Measurements from ENCODE around the gene APLP1.
A peak's percentile ranks its signal among the peaks of the same experiment; 100 is the strongest.

APLP1 gene

DNA sequence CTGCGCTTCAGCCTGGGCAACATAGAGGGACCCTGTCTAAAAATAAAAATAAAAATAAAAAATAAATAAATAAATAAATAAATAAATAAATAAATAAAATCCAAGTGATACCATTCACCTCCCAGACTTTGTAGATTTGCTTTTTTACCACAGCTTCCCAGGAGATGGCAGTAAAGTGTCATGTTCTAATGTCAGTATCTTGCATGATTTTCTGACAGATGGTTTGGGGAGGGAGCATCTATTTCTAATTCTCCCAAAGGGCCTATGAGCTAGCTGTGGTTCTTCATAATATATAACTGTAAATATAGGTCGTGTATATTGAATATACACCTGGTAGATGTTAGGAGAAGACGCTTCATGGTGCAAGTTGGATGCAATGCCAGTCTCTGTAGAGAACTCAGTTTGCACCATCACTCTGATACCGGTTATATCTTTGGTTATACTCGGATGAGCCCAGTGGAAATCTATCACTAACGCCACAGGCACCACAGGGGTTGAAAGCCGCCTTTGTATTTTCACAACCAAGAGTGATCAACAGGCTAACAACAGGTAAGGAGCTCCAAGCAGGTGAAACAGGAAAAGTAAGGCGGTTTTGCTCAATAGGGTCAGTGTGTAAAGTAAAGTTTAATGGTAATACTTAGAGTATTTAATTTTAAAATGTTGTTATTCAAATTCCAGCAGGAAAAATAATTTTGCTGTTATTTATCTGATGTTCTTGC is 13.9 kb downstream of the APLP1 start:
- Histone ChIP-seq H3K4me3 (ENCODE audit: control insufficient read depth in 1 of 7, extremely low read depth in 1 of 7, insufficient read depth in 4 of 7, low read depth in 2 of 7, low read length in 6 of 7) (no peak overlapping the region), H3K27ac (ENCODE audit: insufficient read depth in 1 of 2, low read depth in 1 of 2, low read length in 2 of 2, poor library complexity in 1 of 2, severe bottlenecking in 2 of 2) (no peak overlapping the region), H3K9me3 (ENCODE audit: control extremely low read depth in 1 of 5, control insufficient read depth in 4 of 5, insufficient read depth in 2 of 5, low read depth in 1 of 5, low read length in 4 of 5) (no peaks in the 10 kb centered on the region), H3K36me3 (ENCODE audit: control insufficient read depth in 4 of 4, insufficient read depth in 4 of 4, low read length in 3 of 4) (peaks cover 0 to 6% (median 2%) of the 10 kb centered on the region in 4 experiments), H3K27me3 (replicated peaks in 2 of 5; ENCODE audit: control insufficient read depth in 4 of 5, insufficient read depth in 5 of 5, low read length in 4 of 5) (peaks cover 0 to 22% (median 8%) of the 10 kb centered on the region in 5 experiments), H3K4me1 (ENCODE audit: control extremely low read depth in 1 of 4, control insufficient read depth in 4 of 4, insufficient read depth in 4 of 4, low read length in 3 of 4) (peaks cover 0 to 3% (median 1%) of the 10 kb centered on the region in 4 experiments)
- peak; percentile 77 to 92 (median 88) for DNase-seq
- CTCF ChIA-PET, result interaction anchor here (0.7 to 7.0 kb wide), 19 partner anchors 9 to 112 kb away, joined by 3 to 106 read pairs (median 8); partner anchors contain the start of gene TYROBP
- WGBS (ENCODE audit: insufficient coverage), result 64% methylated on average over 5 of the region's 8 CpGs
- POLR2A ChIA-PET, result interaction anchor here (1.1 to 1.3 kb wide), 2 partner anchors 21 to 49 kb away, joined by 4 to 7 read pairs; no protein-coding TSS in a partner anchor

DNA sequence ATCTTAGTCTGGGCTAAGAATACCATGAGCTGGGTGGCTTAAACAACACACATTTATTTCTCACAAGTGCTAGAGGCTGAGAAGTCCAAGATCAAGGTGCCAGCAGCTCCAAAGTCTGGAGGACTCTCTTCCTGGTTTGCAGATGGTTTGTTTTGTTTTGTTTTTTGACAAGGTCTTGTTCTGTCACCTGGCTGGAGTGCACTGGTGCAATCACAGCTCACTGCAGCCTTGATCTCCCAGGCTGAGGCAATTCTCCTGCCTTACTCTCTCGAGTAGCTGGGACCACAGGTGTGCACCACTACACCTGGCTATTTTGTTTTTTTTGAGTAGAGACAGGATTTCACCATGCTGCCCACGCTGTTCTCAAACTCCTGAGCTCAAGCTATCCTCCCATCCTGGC is 15.5 kb downstream of the APLP1 start:
- Histone ChIP-seq H3K4me1 (ENCODE audit: control extremely low read depth in 1 of 4, control insufficient read depth in 4 of 4, insufficient read depth in 4 of 4, low read length in 3 of 4) (peaks cover 0 to 3% (median 1%) of the 10 kb centered on the region in 4 experiments), H3K4me3 (ENCODE audit: control insufficient read depth in 1 of 7, extremely low read depth in 1 of 7, insufficient read depth in 4 of 7, low read depth in 2 of 7, low read length in 6 of 7) (no peak overlapping the region), H3K27ac (ENCODE audit: insufficient read depth in 1 of 2, low read depth in 1 of 2, low read length in 2 of 2, poor library complexity in 1 of 2, severe bottlenecking in 2 of 2) (no peak overlapping the region), H3K9me3 (ENCODE audit: control extremely low read depth in 1 of 5, control insufficient read depth in 4 of 5, insufficient read depth in 2 of 5, low read depth in 1 of 5, low read length in 4 of 5) (no peaks in the 10 kb centered on the region), H3K36me3 (ENCODE audit: control insufficient read depth in 4 of 4, insufficient read depth in 4 of 4, low read length in 3 of 4) (peaks cover 7 to 19% (median 13%) of the 10 kb centered on the region in 4 experiments), H3K27me3 (replicated peaks in 2 of 5; ENCODE audit: control insufficient read depth in 4 of 5, insufficient read depth in 5 of 5, low read length in 4 of 5) (peaks cover 0 to 11% (median 6%) of the 10 kb centered on the region in 5 experiments)
- 81% methylated on average over 2 of the region's 2 CpGs for whole genome bisulfite sequencing (ENCODE audit: insufficient coverage)
- CTCF ChIA-PET, result interaction anchor here (0.9 to 7.0 kb wide), 12 partner anchors 8 to 113 kb away, joined by 3 to 106 read pairs (median 10); partner anchors contain the start of genes KIRREL2 and TYROBP
- POLR2A ChIA-PET, result interaction anchor here (0.6 to 2.0 kb wide), 3 partner anchors 17 to 45 kb away, joined by 3 to 5 read pairs (median 4); no protein-coding TSS in a partner anchor
- DNase-seq, result no peak

DNA sequence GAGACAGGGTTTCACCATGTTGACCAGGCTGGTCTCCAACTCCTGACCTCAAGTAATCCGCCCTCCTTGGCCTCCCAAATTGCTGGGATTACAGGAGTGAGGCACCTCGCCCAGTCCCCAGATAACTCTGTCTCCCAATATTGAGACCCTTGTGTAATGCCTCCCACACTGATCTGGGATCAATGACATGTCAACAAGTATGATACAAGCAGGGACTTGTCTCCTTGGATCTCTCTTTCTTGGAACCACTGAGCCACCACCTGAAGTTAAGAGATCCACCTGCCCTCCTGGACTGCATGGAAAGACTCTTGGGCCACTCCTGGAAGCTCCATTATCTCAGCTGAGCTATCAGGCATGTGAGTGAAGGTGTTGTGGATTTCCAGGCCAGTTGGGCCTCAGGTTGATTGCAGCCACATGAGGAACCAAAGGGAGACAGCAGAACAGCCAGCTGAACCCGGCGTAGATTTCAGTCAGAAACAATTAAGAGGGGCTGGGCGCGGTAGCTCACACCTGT is 16.9 kb downstream of the APLP1 start:
- WGBS (ENCODE audit: insufficient coverage), result 95% methylated on average over 4 of the region's 6 CpGs
- H3K36me3 ChIP-seq (ENCODE audit: control insufficient read depth in 4 of 4, insufficient read depth in 4 of 4, low read length in 3 of 4), result peaks cover 7 to 32% (median 25%) of the 10 kb centered on the region in 4 experiments
- no peaks in the 10 kb centered on the region for H3K9me3 ChIP-seq (ENCODE audit: control extremely low read depth in 1 of 5, control insufficient read depth in 4 of 5, insufficient read depth in 2 of 5, low read depth in 1 of 5, low read length in 4 of 5)
- H3K27ac ChIP-seq (ENCODE audit: insufficient read depth in 1 of 2, low read depth in 1 of 2, low read length in 2 of 2, poor library complexity in 1 of 2, severe bottlenecking in 2 of 2), result no peak overlapping the region
- no peaks in the 10 kb centered on the region for H3K27me3 ChIP-seq (replicated peaks in 2 of 5; ENCODE audit: control insufficient read depth in 4 of 5, insufficient read depth in 5 of 5, low read length in 4 of 5)
- no peak for DNase-seq
- H3K4me3 ChIP-seq (ENCODE audit: control insufficient read depth in 1 of 7, extremely low read depth in 1 of 7, insufficient read depth in 4 of 7, low read depth in 2 of 7, low read length in 6 of 7), result no peak overlapping the region
- CTCF ChIA-PET, result interaction anchor here (0.7 to 1.4 kb wide), 6 partner anchors 9 to 49 kb away, joined by 3 to 6 read pairs (median 3); no protein-coding TSS in a partner anchor
- POLR2A ChIA-PET, result interaction anchor here (2.8 kb wide), 1 partner anchor 46 kb away, joined by 8 read pairs; no protein-coding TSS in a partner anchor
- no peaks in the 10 kb centered on the region for H3K4me1 ChIP-seq (ENCODE audit: control extremely low read depth in 1 of 4, control insufficient read depth in 4 of 4, insufficient read depth in 4 of 4, low read length in 3 of 4)

DNA sequence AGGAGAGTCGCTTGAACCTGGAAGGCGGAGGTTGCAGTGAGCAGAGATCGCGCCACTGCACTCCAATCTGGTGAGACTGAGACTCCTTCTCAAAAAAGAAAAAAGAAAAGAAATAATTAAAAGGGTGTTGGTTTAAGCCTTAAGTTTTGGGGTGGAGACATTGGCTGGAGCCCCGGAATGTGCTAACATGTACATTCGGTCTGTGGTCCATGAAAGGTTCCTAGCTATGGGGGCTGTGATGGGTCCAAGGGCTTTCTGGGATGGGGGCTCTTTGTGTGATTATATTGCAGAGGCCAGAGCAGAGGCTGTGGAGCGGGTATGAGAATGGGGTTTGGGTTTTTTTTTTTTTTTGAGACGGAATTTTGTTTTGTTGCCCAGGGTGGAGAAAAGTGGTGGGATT is 17.5 kb downstream of the APLP1 start:
- Histone ChIP-seq H3K9me3 (ENCODE audit: control extremely low read depth in 1 of 5, control insufficient read depth in 4 of 5, insufficient read depth in 2 of 5, low read depth in 1 of 5, low read length in 4 of 5) (no peaks in the 10 kb centered on the region), H3K4me1 (ENCODE audit: control extremely low read depth in 1 of 4, control insufficient read depth in 4 of 4, insufficient read depth in 4 of 4, low read length in 3 of 4) (no peaks in the 10 kb centered on the region), H3K27me3 (replicated peaks in 2 of 5; ENCODE audit: control insufficient read depth in 4 of 5, insufficient read depth in 5 of 5, low read length in 4 of 5) (no peaks in the 10 kb centered on the region), H3K4me3 (ENCODE audit: control insufficient read depth in 1 of 7, extremely low read depth in 1 of 7, insufficient read depth in 4 of 7, low read depth in 2 of 7, low read length in 6 of 7) (no peak overlapping the region), H3K27ac (ENCODE audit: insufficient read depth in 1 of 2, low read depth in 1 of 2, low read length in 2 of 2, poor library complexity in 1 of 2, severe bottlenecking in 2 of 2) (no peak overlapping the region), H3K36me3 (ENCODE audit: control insufficient read depth in 4 of 4, insufficient read depth in 4 of 4, low read length in 3 of 4) (peaks cover 7 to 38% (median 28%) of the 10 kb centered on the region in 4 experiments)
- WGBS (ENCODE audit: insufficient coverage), result 98% methylated on average over 3 of the region's 8 CpGs
- ChIA-PET CTCF (interaction anchor here (0.7 to 1.2 kb wide), 5 partner anchors 8 to 49 kb away, joined by 3 to 6 read pairs (median 3); no protein-coding TSS in a partner anchor), POLR2A (interaction anchor here (0.6 to 2.8 kb wide), 2 partner anchors 45 to 142 kb away, joined by 3 to 8 read pairs; no protein-coding TSS in a partner anchor)
- DNase-seq, result no peak

DNA sequence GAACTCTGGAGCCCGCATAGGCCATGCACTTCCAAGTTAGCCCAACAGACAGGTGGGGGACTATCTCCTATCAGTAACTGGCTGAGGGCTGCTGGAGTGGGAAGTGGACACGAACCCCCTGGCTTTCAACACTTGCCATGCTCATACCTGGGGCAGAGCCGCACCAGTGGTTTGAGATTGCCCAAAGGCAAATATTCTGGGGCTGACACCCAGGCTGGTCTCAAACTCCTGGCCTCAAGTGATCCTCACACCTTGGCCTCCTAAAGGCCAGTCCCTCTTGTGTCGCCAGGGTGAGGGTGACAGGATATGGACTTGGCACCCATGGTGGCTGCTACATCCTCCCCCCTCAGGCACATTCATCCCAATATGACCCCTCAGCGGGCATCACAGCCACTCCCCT is 18.8 kb downstream of the APLP1 start:
- Histone ChIP-seq H3K4me3 (ENCODE audit: control insufficient read depth in 1 of 7, extremely low read depth in 1 of 7, insufficient read depth in 4 of 7, low read depth in 2 of 7, low read length in 6 of 7) (no peak overlapping the region), H3K27ac (ENCODE audit: insufficient read depth in 1 of 2, low read depth in 1 of 2, low read length in 2 of 2, poor library complexity in 1 of 2, severe bottlenecking in 2 of 2) (no peak overlapping the region), H3K27me3 (replicated peaks in 2 of 5; ENCODE audit: control insufficient read depth in 4 of 5, insufficient read depth in 5 of 5, low read length in 4 of 5) (no peaks in the 10 kb centered on the region), H3K9me3 (ENCODE audit: control extremely low read depth in 1 of 5, control insufficient read depth in 4 of 5, insufficient read depth in 2 of 5, low read depth in 1 of 5, low read length in 4 of 5) (no peaks in the 10 kb centered on the region), H3K36me3 (ENCODE audit: control insufficient read depth in 4 of 4, insufficient read depth in 4 of 4, low read length in 3 of 4) (peaks cover 7 to 48% (median 36%) of the 10 kb centered on the region in 4 experiments), H3K4me1 (ENCODE audit: control extremely low read depth in 1 of 4, control insufficient read depth in 4 of 4, insufficient read depth in 4 of 4, low read length in 3 of 4) (no peaks in the 10 kb centered on the region)
- DNase-seq, result no peak
- ChIA-PET CTCF (no interaction called here), POLR2A (interaction anchor here (0.7 to 2.8 kb wide), 3 partner anchors 10 to 44 kb away, joined by 3 to 8 read pairs (median 3); no protein-coding TSS in a partner anchor)
- WGBS (ENCODE audit: insufficient coverage), result 100% methylated on average over 4 of the region's 5 CpGs

DNA sequence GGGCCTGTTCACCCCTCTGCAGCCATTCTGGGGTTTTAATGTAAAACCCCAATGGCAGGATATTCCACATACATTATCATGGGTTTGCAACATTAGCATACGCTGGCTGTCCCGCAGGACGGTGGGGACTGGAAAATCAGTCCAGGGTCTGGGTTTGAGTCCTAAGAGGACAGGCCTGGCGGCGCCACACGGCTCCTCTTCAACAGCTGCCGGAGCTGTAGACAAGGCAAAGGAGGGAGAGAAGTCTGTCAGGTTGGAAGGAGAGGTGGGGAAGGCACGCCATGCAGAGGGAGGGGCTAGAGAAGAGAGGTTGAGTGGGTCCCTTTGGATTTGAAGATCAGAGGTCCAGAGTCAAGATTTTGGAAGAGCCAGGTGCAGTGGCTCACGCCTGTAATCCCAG is 20.0 kb downstream of the APLP1 start:
- Histone ChIP-seq H3K36me3 (ENCODE audit: control insufficient read depth in 4 of 4, insufficient read depth in 4 of 4, low read length in 3 of 4) (peaks cover 7 to 59% (median 40%) of the 10 kb centered on the region in 4 experiments), H3K27ac (ENCODE audit: insufficient read depth in 1 of 2, low read depth in 1 of 2, low read length in 2 of 2, poor library complexity in 1 of 2, severe bottlenecking in 2 of 2) (no peak overlapping the region), H3K9me3 (ENCODE audit: control extremely low read depth in 1 of 5, control insufficient read depth in 4 of 5, insufficient read depth in 2 of 5, low read depth in 1 of 5, low read length in 4 of 5) (no peaks in the 10 kb centered on the region), H3K4me3 (ENCODE audit: control insufficient read depth in 1 of 7, extremely low read depth in 1 of 7, insufficient read depth in 4 of 7, low read depth in 2 of 7, low read length in 6 of 7) (no peak overlapping the region), H3K27me3 (replicated peaks in 2 of 5; ENCODE audit: control insufficient read depth in 4 of 5, insufficient read depth in 5 of 5, low read length in 4 of 5) (no peaks in the 10 kb centered on the region), H3K4me1 (ENCODE audit: control extremely low read depth in 1 of 4, control insufficient read depth in 4 of 4, insufficient read depth in 4 of 4, low read length in 3 of 4) (no peaks in the 10 kb centered on the region)
- ChIA-PET CTCF (interaction anchor here (1.0 kb wide), 1 partner anchor 43 kb away, joined by 5 read pairs; no protein-coding TSS in a partner anchor), POLR2A (no interaction called here)
- 100% methylated on average over 4 of the region's 9 CpGs for WGBS (ENCODE audit: insufficient coverage)
- DNase-seq, result no peak
